Measurements from ENCODE around the gene CUX1.
"Not testable (repeated sequence)": the region's sequence is repeated elsewhere in the genome, so short reads cannot be mapped to it uniquely, and the experiment has no call there.

Gene CUX1

DNA sequence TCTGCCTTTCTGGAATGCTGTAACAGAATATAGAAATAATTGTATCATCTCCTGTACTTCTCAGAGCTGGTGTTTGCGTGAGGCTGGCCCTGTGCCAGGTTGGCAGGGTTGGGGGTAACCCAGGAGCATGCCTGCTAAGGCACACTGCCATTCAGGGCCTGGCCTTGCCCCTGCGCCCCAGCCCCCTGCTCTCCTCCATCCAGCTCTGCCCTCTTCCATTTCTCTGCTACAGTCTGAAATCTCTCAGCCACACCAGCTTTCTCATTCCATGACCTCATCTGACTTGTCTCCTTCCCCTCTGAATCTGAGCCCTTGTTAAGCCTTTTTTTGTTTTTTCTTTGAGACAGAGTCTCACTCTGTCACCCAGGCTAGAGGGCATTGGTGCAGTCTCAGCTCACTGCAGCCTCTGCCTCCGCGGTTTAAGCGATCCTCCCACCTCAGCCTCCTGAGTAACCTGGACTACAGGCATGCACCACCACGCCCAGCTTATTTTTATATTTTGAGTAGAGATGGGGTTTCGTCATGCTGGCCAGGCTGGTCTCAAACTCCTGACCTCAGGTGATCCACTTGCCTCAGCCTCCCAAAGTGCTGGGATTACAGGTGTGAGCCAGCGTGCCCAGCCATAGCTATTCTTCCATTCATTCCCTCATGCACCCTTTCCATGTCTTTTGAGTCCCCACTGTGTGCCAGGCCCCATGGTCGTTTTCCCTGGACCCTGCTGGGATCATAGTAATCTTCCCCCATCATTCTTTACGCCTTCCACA, 206.8 kb downstream of the CUX1 start:
- no peak for DNase-seq

DNA sequence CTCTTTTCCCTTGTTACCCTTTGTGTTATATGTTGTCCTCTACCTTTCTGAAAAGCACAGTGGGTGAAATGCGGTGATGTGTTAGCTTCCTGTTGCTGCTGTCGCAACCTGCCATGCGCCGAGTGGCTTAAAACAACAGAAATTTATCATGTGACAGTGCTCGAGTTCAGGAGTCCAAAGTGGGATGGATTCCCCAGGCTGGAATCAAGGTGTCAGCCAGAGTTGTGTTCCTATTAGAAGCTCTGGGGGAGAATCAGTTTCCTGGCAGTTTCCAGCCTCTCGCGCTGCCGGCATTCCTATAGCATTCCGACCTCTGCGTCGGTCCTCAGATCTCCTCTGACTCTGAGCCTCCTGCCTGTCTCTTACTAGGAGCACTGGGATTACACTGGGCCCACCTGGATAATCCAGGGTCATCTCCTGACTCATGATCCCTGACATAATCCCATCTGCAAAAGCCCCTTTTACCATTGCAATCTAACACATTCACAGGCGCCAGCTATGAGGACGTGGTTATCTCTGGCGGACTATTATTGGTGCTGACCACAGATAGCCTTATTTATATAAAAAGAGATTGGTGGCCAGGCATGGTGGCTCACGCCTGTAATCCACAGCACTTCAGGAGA, 207.5 kb downstream of the CUX1 start:
- no peak for DNase-seq

DNA sequence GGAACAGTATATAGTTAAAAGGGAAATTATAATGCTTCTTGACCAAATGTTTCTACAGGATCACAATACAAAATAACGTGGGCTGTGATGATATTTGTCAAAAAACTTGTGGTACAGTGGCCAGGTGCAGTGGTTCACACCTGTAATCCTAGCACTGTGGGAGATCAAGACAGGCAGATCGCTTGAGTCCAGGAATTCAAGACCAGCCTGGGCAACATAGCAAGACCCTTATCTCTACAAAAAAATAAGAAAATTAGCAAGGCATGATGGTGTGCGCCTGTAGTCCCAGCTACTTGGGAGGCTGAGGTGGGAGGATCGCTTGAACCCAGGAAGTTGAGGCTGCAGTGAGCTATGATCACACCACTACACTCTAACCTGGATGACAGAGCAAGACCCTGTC, 208.4 kb downstream of the CUX1 start:
- not testable (repeated sequence) for DNase-seq

GRCh38 chr7:102028206-102028826, 210.9 kb downstream of the CUX1 start:
- DNase-seq: no peak

- DNase-seq: no peak
Observed at GRCh38 chr7:102029616-102030015, 212.2 kb downstream of the CUX1 start.

GRCh38 chr7:102030696-102031095, 213.3 kb downstream of the CUX1 start:
- DNase-seq: no peak

DNA sequence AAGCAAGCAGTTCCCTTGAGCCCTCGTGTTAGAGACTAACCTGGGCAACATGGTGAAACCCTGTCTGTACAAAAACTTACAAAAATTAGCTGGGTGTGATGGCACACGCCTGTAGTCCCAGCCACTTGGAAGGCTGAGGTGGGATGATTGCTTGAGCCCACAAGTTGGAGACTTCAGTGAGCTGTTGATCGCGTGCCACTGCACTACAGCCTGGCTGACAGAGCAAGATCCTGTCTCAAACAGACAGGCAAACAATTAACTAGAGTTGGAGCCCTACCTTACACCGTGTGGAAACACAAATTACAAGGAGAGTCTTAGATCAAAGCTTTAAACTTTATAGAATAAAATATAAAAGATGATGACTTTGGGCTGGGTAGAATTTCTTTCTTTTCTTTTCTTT, 219.5 kb downstream of the CUX1 start:
- no peak for DNase-seq

DNA sequence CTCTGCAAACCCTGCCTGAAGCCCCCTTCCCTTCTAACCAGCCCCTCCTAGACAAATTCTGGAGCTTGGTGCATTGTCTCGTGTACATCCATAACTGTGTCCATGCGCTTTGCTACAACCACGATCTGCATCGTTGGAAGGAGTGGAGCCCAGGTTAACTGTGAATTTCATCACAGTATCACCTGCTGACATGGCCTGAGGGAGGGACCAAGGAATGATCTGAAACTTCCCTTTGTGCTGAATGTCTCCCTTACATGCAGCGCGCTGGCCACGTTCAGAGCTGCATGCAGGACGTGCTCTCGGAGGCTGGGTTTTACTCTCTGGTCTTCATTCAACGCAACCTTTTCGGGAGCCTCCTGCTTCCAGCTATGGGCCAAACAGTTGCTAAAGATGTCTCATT, 222.3 kb downstream of the CUX1 start:
- no peak for DNase-seq

- no peak for DNase-seq
Observed at GRCh38 chr7:102040569-102040968, 223.1 kb downstream of the CUX1 start.

- DNase-seq: no peak
Observed at GRCh38 chr7:102042016-102042656, 224.7 kb downstream of the CUX1 start.

- DNase-seq: not testable (repeated sequence)
Observed at GRCh38 chr7:102042796-102043195, 225.4 kb downstream of the CUX1 start.

- no peak for DNase-seq
Observed at GRCh38 chr7:102044641-102044983, 227.2 kb downstream of the CUX1 start.

DNA sequence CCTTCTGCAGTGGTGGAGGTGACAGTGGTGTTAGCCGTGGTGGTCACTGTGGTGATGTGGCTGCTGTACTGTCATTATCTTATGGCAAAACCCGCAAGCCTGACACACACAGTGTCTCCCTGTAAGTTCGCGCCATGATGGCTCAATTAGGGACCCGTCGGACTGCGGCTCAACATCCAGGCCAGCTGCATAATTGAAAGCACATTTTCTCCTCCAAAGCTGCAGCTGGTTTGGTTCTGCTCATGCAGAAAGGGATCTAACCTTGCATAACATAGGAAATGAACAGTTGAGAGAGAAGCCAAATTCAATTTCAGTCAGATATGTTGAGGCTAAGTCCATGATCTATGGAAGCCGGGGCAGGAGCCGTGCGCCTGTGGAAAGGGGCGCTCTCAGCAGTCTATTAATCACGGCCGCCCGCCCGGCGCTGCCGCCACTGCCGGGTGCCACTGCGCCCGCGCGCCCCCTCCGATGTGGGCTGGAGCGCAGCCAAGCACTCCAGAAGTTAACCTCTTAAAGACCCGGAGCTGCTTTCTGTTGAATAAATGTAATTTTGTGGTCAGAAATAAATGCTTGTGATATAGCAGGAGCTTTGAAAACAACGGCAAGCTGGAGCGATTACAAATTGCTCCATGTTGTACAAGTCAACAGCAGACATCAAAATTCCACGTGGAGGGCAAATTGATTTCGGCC, 227.7 kb downstream of the CUX1 start:
- peak; percentile 9 to 56 for DNase-seq

DNA sequence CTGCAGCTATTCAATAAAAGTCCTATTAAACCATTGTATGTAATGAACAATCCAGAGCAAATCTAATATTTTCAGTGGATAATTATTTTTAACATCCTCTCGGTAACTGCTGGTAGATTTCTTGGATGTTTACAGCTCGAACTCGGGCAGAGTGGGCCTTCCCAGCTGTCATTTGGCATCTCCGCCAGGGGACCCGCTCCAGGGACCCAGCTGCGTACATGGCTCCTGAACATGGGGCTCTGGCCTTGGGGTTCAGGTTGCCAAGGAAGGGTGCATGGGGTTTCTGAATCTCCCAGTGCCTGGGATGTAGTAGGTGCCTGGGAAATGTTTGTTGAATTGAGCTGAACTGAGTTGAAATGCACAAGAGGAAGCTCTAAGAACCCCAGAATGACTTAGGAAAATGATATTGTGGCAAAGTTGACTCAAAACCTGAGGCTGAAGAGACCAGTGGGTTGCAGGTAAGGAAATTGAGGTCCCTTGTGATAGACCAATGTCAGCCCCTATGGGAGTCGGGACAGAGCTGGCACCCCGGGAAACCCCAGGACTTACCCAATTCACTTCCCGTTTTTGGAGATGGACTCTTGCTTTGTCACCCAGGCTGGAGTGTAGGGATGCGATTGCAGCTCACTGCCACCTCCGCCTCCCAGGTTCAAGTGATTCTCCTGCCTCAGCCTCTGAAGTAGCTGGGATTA, 228.4 kb downstream of the CUX1 start:
- DNase-seq: no peak

- no peak for DNase-seq
Observed at GRCh38 chr7:102046373-102047117, 229.1 kb downstream of the CUX1 start.

GRCh38 chr7:102047167-102047566, 229.7 kb downstream of the CUX1 start:
- DNase-seq: no peak

DNA sequence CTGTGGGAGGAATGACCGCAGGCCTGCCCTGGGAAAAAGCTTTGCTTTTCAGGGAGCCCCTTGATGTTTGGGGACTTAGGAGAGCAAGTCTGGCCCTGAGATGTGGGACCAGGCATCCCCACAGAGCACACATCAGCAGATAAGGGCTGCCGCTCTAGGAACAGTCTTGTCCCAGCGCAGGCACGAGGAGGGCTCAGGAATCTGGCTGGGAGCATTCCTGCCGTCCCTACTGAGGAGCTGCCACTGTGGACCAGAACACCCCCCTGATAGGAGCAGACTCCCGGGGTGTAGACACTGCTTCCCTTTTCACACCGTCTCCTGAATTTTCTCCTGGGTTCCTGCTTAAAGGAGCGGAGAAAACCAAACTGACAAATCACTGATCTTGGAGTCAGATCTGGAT, 232.3 kb downstream of the CUX1 start:
- DNase-seq: no peak

GRCh38 chr7:102050864-102051460, 233.5 kb downstream of the CUX1 start:
- no peak for DNase-seq

DNA sequence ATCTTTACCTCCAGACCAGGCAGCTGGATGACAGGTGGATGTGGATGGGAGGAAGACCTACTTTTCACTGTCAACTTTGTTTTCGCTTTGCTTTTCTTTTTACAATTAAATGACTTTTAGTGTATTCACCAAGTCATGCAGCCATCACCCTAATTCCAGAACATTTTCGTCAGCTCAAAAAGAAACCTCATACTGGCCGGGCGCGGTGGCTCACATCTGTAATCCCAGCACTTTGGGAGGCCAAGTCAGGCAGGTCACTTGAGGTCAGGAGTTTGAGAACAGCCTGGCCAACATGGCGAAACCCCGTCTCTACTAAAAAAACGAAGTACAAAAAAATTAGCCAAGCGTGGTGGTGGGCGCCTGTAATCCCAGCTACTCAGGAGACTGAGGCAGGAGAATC, 234.3 kb downstream of the CUX1 start:
- DNase-seq: not testable (repeated sequence)

GRCh38 chr7:102054158-102054557, 236.7 kb downstream of the CUX1 start:
- DNase-seq: no peak

DNA sequence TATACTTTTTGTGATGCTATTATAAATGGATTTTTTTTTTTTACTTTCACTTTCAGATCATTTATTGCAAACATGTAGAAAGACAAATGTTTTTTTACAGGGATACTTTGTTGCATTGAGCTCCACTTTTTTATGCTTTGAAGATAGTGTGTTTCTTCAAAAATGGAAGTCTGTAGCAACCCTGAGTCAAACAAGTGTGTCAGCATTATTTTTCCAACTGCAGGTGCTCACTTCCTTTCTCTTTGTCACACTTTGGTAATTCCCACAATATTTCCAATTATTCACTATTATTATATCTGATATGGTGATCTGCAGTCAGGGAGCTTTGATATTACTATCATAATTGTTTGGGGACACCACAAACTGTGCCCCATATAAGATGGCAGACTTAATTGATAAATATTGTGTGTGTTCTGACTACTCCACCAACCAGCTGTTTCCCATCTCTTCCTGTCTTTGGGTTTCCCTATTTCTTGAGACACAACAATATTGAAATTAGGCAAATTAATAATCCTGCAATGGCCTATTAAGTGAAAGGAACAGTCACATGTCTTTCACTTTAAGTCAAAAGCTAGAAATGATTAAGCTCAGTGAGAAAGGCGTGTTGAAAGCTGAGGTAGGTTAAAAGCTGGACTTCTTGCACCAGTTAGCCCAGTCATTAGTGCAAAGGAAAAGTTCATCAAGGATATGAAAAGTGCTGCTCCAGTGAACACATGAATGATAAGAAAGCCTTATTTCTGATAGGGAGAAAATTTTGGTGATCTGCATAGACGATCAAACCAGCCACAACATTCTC, 238.0 kb downstream of the CUX1 start:
- DNase-seq: no peak

All from NCI-H446 (cell line).